SK-N-MC (cell line): ENCODE data around the gene TIMM29.

Experiments used
- EZH2 ChIP-seq: fragments of 200-600 bp; sonication (generic); IDR thresholded peaks from one replicate; pipeline ENCODE4 v1.6.1; 2017; ENCODE audit warnings: antibody characterized with exemption
- POLR2AphosphoS5 ChIP-seq: IDR thresholded peaks from 2 replicates; pipeline ENCODE4 v1.6.1; 2012; ENCODE audit warnings: mild to moderate bottlenecking, low read depth, low read length, borderline replicate concordance

DNA sequence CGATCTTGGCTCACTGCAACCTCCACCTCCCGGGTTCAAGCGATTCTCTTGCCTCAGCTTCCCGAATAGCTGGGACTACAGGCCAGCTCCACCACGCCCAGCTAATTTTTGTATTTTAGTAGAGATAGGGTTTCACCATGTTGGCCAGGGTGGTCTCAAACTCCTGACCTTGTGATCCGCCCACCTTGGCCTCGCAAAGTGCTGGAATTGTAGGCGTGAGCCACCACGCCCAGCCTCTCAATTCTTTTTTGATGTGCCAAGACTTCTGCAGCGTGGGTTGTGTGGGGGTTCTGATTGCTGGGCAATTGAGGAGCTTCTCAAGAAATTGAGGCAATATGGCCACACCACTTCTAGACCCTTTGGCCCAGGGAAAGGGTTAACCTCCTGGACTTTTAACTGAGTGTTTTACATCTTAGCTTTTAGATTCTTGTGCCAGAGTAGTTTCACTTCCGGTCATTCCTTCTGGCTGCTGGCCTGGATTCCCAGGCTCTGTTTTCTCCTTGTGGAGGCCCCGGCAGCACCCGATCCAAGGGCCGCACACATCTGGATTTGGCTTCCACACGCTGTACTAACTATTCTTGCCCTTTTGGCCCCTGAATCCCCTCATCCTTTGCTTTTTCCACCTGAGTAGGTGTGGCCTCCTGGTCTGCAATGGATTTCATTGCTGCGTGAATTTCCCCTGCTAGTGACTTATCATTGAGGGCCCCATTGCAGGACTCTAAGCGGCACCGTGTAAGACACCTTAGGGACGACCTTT is 46.9 kb downstream of the TIMM29 start:
- no peak for TF ChIP-seq POLR2AphosphoS5
- TF ChIP-seq EZH2 = no peak
